CD4-positive, alpha-beta T cell treated with Interferon alpha-2 for 1 hour (primary cell): ENCODE measurements around the gene DHX36.

ENCODE experiments used
- DNase-seq, 2 donors: peaks; one replicate each; pipeline ENCODE4 v3.0.0-alpha.2; 2020 to 2022

Gene DHX36

DNA sequence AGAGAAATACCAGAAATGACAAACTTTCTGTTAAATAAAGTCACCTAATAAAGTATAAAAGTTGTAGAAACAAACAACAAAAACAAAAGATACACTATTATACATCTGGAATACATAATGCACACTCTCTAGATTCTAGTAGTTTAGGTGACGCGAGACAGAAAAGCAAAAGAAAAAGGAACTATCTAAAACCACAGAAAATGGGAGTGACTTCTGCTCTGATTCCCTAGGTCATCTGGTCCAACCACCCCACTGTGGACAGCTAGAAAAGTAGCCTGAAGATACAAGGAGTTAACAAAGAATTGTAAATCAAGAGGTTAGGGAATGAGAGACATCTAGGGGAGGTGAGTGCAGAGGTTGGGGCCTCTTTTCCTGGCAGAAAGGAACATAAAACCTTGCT is 39.1 kb downstream of the DHX36 start:
- no peak for DNase-seq

DNA sequence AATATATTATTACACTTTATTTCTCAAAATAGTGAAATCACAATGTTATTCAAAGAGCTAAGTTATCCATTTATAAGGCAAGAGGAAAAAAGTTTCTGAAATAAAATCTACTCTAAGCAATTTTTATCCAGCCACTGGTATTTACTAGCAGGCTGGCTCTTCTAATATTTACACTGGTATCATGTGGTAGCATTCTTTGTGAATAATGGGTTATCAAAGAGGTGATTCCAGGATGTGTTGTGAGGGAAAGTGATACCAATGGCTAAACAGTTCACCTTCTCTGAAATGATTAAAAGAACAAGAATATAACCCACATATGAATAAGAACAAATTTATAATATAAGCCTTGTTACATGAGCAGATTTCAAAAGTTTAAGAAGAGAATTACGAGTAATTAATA is 44.1 kb downstream of the DHX36 start:
- no peak for DNase-seq

DNA sequence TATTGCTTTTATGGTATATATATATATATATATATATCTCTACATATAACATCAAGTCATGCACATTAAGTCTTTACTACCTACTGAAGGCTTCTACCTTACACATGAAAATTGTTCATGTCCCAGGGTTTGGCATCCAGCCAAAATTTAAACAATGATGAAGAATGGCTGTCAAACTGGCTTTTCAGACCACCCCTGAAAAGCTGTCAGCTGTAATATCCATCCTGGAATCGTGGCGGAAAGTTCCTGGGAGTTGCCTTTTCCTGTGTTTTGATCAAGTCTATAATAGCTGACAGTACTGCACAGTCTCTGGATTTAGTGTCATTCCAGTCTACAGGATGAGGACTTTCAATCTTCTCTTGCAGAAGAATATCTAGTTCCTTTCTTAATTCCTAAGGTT is 48.3 kb downstream of the DHX36 start:
- no peak for DNase-seq

GRCh38 chr3:154275292-154275691 is 49.0 kb downstream of the DHX36 start:
- no peak for DNase-seq

DNA sequence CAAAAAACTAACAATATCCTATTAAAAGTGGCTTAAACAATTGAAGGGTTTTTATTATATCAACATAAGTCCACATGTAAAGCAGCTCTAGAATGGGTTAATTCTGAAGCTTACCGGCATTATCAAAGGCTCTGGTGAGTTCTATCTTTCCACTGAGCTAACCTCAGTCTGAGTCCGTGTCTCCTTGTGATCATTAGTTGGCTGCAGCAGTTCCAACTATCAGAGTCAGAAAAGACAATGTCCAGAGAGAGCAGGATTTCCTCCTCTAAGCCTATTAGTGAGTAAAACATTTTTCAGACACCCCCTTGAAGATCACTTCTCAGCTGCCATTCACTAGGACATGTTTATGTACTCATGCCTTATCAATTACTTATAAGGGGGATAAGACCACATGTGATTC is 49.9 kb downstream of the DHX36 start:
- DNase-seq: no peak

- DNase-seq: no peak
Observed at GRCh38 chr3:154273381-154273780, 50.9 kb downstream of the DHX36 start.

- DNase-seq: no peak
Observed at GRCh38 chr3:154254527-154254926, 69.8 kb downstream of the DHX36 start.

DNA sequence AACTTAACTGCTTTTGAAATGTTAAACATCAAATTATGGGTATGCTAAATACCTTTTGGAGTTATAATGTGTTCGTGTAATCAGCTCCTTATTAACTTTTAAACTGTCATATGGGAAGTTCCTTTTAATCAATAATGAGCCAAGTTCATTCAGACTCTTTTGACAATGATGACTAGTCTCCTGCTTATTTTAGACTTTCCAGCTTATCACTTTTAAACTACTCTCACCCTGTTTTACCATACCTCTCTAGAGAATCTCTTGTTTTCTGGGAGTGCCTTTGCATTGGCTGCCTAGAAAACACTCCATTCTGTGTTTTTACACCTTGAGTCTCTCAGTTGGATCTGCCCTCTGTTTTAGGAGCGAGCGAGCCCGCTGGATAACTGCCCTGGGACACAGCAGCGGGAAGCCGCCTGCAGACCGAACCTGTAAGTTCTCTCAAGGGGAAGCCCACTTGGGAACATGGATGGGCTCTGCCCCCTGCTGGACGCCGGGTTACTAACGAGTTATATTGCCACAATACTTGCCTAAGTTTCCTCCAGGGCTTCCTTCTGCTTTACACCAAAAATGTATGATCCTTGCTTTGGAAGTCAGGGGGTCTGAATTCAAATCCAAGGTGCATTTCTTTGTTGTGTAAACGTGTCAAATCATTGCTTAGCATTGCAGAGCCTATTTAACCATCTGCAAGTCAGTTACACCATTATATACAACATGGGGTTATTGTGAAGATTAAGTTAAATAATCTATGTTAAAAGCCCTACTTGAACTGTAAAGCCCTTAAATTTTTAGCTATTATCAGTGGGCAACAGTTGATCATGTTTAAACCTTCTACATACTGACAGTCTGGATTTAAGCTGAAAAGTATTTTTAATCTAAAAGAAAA is 71.3 kb downstream of the DHX36 start:
- peak; percentile 58 to 63 for DNase-seq

DNA sequence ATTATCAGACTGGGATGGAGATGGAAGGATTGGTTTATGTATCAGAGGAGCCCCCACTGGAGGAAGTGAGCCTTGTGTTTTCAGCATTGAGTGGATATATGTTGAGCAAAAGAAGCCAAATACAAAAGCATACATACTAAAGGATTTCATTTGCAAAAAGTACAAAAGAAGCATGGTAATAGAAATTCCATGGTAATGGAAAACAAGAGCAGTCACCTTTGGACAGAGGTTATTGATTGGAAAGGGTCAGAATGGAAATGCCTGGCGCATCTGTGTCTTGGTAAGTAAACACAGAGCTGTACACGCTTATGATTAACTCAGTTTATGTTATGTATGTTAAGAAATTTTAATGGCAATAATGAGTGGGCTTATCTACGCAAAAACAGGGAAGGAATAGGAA is 72.7 kb downstream of the DHX36 start:
- no peak for DNase-seq

DNA sequence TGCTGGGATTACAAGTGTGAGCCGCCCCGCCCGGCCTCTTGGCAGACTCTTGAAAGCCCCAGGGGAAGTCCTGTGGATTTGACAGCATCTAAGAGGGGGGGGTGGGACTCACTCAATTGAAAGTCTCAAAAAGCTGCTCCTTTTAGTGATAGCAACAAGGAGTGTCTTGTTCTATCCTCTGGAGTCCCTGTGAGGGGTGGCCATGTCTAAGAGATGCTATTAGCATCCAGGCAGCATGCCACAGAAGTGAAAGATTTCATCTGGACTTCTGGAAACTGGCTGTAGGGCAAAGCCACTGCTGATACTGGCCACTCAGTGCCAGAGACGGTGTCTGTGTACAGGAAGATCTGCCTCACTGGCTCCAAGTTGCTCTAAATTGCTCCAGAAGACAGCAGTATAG is 74.0 kb downstream of the DHX36 start:
- DNase-seq: no peak

DNA sequence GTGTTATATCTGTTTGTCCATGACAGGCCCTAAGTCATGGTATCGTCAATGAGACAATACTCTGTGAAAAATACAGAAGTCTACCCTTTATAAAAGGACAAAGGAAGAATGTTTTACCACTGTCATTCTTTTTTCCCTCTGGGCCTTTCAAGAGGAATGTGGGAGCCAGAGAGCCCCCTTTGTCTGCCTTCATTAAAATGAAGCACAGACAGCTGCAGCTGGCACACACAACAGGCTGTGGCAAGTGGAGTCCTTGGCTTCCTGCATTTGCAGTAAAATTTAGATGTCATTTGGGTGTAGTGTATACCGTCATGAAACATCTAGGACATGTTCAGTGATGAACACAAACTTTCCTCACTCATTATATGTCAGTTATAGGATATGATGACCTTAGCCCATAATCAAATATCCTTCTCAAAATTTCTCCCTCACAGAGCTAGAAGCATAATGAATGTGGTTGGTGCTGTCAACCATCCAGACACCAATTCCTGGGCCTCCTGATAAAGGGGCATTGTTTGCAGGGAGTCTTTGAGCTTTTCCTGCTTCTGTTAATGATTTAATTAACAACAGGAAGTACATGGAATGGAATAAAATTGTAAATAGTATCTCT is 76.4 kb downstream of the DHX36 start:
- no peak for DNase-seq

- DNase-seq: no peak
Observed at GRCh38 chr3:154244644-154245043, 79.6 kb downstream of the DHX36 start.

GRCh38 chr3:154243353-154243752 is 80.9 kb downstream of the DHX36 start:
- no peak for DNase-seq

DNA sequence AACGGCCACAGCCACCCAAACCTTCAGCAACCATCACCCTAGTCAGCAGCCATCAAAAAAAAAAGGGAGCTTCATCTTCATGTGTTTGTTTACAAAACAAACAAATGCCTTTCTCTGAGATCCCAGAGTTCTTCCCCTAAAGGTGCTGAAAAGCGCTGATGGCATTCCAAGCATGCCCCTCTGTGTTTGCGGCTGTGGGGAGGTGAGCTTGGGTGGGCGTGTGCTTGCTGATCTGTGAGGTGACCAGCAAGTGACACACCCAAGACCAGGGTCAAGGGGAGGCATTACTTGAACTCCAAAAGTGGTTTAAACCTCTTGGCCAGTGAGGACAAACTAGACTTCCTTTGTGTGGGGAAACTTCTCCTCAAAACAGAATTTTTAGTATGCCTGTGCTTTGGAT is 81.5 kb downstream of the DHX36 start:
- no peak for DNase-seq

DNA sequence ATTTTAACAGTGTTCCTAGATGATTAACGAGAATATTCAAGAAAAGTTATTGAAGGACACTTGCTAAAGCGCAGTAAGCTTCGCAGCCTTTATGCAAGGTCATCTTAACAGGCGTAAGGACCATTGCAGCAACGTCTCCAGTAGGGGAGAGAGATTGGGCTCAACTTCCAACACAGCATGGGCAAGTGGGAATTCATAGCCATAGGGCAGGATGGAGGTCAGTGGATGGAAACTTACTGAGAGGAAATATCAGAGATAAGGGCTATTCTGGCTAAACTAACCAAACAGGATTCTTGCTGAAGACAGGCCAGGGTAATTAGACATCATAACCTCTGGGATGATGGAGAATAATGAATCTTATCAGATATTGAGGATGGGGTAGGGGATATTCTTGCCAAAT is 82.8 kb downstream of the DHX36 start:
- DNase-seq: no peak

DNA sequence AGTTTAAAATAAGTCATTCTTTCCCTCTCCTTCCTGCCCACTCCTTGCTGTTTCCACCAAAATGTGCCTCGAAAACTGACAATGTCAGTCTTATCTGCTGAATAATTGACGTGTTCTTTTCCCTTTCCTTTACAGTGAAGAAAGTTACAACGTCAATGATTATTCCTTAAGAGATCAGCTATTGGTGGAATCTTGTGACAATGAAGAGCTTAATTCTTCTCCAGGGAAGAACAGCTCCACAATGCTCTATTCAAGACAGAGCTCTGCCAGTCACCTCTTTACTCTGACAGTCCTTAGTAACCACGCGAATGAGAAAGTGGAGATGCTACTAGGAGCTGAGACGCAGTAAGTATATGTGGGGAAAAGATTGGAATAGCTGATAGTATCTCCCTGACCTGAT is 84.1 kb downstream of the DHX36 start:
- no peak for DNase-seq

DNA sequence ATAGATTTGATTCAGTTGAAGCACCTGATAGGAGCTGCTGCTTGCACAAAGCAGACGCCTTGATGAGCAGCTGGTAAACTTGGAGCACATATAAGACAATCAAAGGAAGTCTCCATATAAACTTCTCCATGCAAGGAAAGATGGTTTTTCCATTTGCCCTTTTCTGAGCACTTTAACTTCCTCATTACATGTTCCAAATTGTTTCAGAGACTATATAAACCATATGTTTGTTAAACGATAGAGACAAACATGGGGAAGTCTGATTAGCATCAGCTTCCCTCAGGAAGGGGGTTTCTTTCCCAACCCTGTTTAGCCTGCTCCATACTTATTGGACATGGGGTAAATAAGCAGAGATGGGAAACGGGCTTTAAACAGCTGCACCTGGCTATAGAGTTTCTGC is 88.0 kb downstream of the DHX36 start:
- DNase-seq: no peak

DNA sequence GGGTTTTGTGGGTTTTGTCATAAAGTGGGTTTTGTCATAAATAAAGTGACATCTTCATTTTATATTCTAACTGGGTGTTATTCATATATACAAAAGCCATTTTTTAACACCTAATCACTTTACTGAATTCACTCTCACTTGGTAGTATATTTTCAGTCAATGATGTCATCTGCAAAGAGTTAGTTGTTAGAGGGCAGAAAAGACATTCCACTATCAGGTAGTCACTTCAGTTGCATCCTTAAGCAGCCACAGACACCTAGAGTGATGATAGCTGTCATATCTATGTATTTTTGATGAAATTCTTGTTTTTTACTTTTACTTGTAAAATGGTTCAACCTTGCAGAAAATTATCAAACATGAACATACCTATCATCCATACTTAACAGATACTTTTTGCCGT is 89.0 kb downstream of the DHX36 start:
- no peak for DNase-seq

DNA sequence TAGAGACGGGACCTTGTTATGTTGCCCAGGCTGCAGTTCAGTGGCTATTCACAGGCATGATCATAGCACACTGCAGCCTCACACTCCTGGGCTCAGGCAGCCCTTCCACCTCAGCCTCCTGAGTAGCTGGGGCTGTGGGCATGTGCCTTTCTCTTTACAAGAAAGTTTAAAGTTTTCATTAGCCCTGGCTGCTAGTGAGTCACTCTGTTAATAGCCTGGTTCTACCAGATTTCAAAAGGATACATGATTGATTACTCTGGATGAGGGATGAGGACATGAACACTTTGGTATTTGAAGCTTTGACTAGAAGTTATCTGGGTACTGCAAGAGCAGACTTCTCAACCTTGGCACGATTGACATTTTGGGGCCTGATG is 95.1 kb downstream of the DHX36 start:
- no peak for DNase-seq

GRCh38 chr3:154228561-154229216 is 95.6 kb downstream of the DHX36 start:
- no peak for DNase-seq

DNA sequence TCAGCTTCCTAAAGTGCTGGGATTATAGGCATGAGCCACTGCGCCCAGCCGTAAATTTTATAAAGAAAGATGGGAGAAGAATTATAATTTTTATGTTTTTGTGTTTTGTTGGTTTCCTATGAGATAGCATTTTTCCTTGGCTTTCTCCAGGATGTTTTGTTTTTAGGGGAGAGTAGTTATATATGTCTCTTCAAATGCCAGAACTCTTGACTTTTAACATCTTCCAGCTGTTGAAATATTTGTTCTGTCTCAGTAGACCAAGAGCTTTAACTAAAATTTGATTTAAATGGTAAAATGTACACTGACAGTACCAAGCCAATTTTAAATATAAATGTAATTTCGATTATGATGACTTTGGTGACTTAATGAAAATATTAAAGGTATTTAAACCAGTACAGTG is 96.8 kb downstream of the DHX36 start:
- DNase-seq: no peak

GRCh38 chr3:154225536-154225935 is 98.8 kb downstream of the DHX36 start:
- DNase-seq: no peak

GRCh38 chr3:154224866-154225265 is 99.4 kb downstream of the DHX36 start:
- DNase-seq: no peak

DNA sequence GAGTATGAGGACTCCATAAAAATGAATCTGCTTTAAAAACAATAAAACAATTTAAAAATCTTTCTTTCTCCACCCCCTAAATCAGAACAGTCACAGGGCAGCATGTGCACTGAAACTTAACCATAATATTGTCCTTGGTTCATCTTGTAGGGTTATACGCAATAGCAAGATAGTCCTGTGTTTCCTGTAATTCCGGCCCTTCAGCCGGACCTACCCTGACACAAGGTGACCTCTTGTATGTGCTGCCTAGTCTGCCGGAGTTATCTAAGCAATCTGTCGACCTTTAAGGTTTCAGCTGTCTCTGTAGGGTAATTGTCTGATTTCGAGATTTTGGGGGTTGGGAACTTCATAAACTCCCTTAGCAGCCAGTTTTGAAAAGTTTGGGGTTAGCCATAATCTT is 99.9 kb downstream of the DHX36 start:
- no peak for DNase-seq
